ENCODE data around the gene LECT2.

Gene LECT2

GRCh38 chr5:135930029-135930948 is 24.5 kb downstream of the LECT2 start:
- DNase-seq: no peak

- DNase-seq: no peak
Observed at GRCh38 chr5:135921388-135921787, 33.4 kb downstream of the LECT2 start.

GRCh38 chr5:135920199-135920598 is 34.6 kb downstream of the LECT2 start:
- no peak for DNase-seq

GRCh38 chr5:135916638-135917263 is 38.0 kb downstream of the LECT2 start:
- no peak for DNase-seq

- DNase-seq: no peak
Observed at GRCh38 chr5:135915466-135916001, 39.2 kb downstream of the LECT2 start.

GRCh38 chr5:135913713-135914626 is 40.8 kb downstream of the LECT2 start:
- no peak for DNase-seq

- DNase-seq: no peak
Observed at GRCh38 chr5:135905144-135905543, 49.6 kb downstream of the LECT2 start.

- DNase-seq: no peak
Observed at GRCh38 chr5:135901633-135902032, 53.1 kb downstream of the LECT2 start.

GRCh38 chr5:135900276-135900675 is 54.5 kb downstream of the LECT2 start:
- DNase-seq: no peak

- DNase-seq: no peak
Observed at GRCh38 chr5:135898651-135899050, 56.1 kb downstream of the LECT2 start.
